Right lobe of liver (tissue), 6 donors: ENCODE data around the gene SAMHD1. TPM values are rescaled to one million over a fixed set of nuclear protein-coding genes. Genes with fewer than 3 reads are reported as not detected.
A peak's percentile ranks its signal among the peaks of the same experiment; 100 is the strongest.

ENCODE experiments used
- ATAC-seq, 4 donors: fragments of 200-7000 bp; cut with Tn5 transposase; one replicate each; pipeline ENCODE4 v1.9.1; 2020; ENCODE audit warnings: mild to moderate bottlenecking in 4 of 4, moderate library complexity in 4 of 4
- DNase-seq, 3 donors: peaks; one replicate each; pipeline ENCODE4 v3.0.0-alpha.2; 2020
- H3K27ac ChIP-seq, 3 donors: fragments of 200-600 bp; one replicate each; pipeline ENCODE4 v1.8.0; 2022
- H3K27me3 ChIP-seq, 2 donors: fragments of 200-600 bp; one replicate each; pipeline ENCODE4 v1.8.0; 2022
- H3K36me3 ChIP-seq, 4 donors: fragments of 200-600 bp; sonication (generic) in 1 of 4; one replicate each; pipeline versions ENCODE4 v1.5.1 to v1.8.0; 2017 to 2022; ENCODE audit warnings: control low read depth in 1 of 4
- H3K4me1 ChIP-seq, 4 donors: fragments of 200-600 bp; sonication (generic) in 1 of 4; one replicate each; pipeline versions ENCODE4 v1.5.1 to v1.8.0; 2017 to 2022; ENCODE audit warnings: control low read depth in 1 of 4
- H3K4me3 ChIP-seq, 3 donors: fragments of 200-600 bp; one replicate each; pipeline ENCODE4 v1.8.0; 2022
- H3K9me3 ChIP-seq, 4 donors: fragments of 200-600 bp; sonication (generic) in 1 of 4; one replicate each; pipeline versions ENCODE4 v1.5.1 to v1.8.0; 2017 to 2022; ENCODE audit warnings: control low read depth in 1 of 4
- CTCF ChIP-seq, 4 donors: fragments of 200-600 bp in 3 of 4; fragments of 450-650 bp in 1 of 4; IDR thresholded peaks; one replicate each; pipeline versions ENCODE4 v1.5.1 to v1.8.0; 2016 to 2022; ENCODE audit warnings: antibody characterized with exemption in 4 of 4, mild to moderate bottlenecking in 2 of 4
- POLR2A ChIP-seq: fragments of 450-650 bp; IDR thresholded peaks from one replicate; pipeline ENCODE4 v1.6.1; 2017; ENCODE audit warnings: antibody characterized with exemption, mild to moderate bottlenecking
- WGBS: methylation state at CpG from one replicate; pipeline ENCODE4 v1.1.6; 2018; ENCODE audit warnings: low coverage, low lambda C conversion rate; ENCODE audit not compliant: insufficient coverage; ENCODE audit errors: missing lambda C conversion rate; 5-methylcytosine and 5-hydroxymethylcytosine counted together
- intact Hi-C, 2 donors: fragments of 100-400 bp; cut with DNase I; formaldehyde crosslinking; loops; one replicate each; pipeline versions ENCODE4 v1.11.2 to v1.14.1; 2022
- total RNA-seq, 6 experiments: library from RNA; depleted of rRNA in 2 of 6; stranded (reverse); fragments of >200 nt in 2 of 6; fragmentation: NEBNext Ultra II Directional in 3 of 6; extraction: Animal tissue kit (Norgen Biotek cat#: 25700) in 3 of 6; gene quantifications; one replicate each; pipeline versions ENCODE4 v1.1.0 to v1.2.4, GENCODE V29; 2016 to 2023
- donor health status: DM: no; HTN: yes; CAD: no.
- donor health status: DM: no; HTN: no; CAD: no.
- donor health status: DM: no; HTN: no; CAD: no.
- donor health status: DM: no; HTN: yes; CAD: no.
- donor health status: DM: no; HTN: yes; CAD: no.

Gene SAMHD1
- total RNA-seq, 6 experiments from 2014 or later, result 22.6 to 40.5 (median 30.7) TPM

DNA sequence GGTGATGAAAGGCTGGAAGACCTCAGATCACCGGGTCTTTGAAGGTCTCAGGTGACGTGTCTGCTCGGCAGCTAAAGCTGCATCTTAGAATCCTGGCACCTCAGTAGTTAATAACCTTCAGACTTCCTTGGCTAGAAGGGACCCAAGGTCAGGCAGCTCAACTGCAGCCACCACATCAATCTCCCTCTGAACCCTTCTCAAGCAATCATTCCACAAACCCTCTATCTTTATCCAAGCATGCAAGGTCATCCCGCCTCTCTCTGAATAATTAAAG is 92.3 kb downstream of the SAMHD1 start:
- no peak for TF ChIP-seq POLR2A
- TF ChIP-seq CTCF (IDR thresholded peaks at IDR 0.05), result no peak
- peaks cover 0 to 4% of the 10 kb centered on the region in 2 donors for H3K27me3 ChIP-seq
- no peaks in the 10 kb centered on the region for H3K9me3 ChIP-seq
- no peaks in the 10 kb centered on the region for H3K36me3 ChIP-seq
- no peak overlapping the region for H3K27ac ChIP-seq
- peaks cover 0 to 6% (median 0%) of the 10 kb centered on the region in 4 donors for H3K4me1 ChIP-seq
- ATAC-seq (no peak), DNase-seq (no peak)
- H3K4me3 ChIP-seq, result no peak overlapping the region
- 62% methylated on average over 1 of the region's 4 CpGs for WGBS
- intact Hi-C loops, result no loop called here

GRCh38 chr20:36856691-36857635 is 94.5 kb downstream of the SAMHD1 start:
- Histone ChIP-seq H3K36me3 (no peaks in the 10 kb centered on the region), H3K4me1 (no peaks in the 10 kb centered on the region), H3K9me3 (no peaks in the 10 kb centered on the region), H3K4me3 (no peak overlapping the region), H3K27me3 (no peaks in the 10 kb centered on the region), H3K27ac (peak overlapping the region in 1 of 3 donors; percentile 34)
- DNase-seq (no peak), ATAC-seq (peak; percentile 30 to 62 (median 48))
- TF ChIP-seq POLR2A (no peak), CTCF (IDR thresholded peaks at IDR 0.05) (no peak)
- intact Hi-C loops, result no loop called here
- 60% methylated on average over 13 of the region's 17 CpGs for WGBS

DNA sequence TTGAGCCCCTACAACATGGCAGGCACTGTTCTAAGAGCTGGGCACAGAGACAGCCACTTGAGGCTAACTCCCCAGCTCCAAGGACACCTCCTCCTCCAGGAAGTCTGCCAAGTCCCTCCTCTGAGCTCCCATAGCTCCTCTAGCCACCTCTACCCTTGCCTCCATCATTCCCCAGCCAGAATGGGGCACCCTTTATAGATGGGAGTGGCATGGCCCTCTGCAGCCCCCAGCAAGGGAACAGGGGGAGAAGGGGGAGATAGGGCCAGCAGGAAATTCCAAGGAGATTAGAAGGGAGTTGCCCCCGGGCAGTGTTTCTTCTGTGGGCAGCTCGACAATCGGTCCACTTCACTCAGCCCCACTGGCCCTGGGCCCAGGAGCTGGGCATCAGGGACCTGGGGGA is 95.3 kb downstream of the SAMHD1 start:
- Histone ChIP-seq H3K9me3 (no peaks in the 10 kb centered on the region), H3K27me3 (no peaks in the 10 kb centered on the region), H3K36me3 (no peaks in the 10 kb centered on the region), H3K27ac (peak overlapping the region in 1 of 3 donors; percentile 34), H3K4me1 (no peaks in the 10 kb centered on the region), H3K4me3 (no peak overlapping the region)
- intact Hi-C loops, result no loop called here
- WGBS, result 55% methylated on average over 2 of the region's 3 CpGs
- DNase-seq, result no peak
- TF ChIP-seq CTCF (IDR thresholded peaks at IDR 0.05) (no peak), POLR2A (no peak)
- ATAC-seq, result no peak

DNA sequence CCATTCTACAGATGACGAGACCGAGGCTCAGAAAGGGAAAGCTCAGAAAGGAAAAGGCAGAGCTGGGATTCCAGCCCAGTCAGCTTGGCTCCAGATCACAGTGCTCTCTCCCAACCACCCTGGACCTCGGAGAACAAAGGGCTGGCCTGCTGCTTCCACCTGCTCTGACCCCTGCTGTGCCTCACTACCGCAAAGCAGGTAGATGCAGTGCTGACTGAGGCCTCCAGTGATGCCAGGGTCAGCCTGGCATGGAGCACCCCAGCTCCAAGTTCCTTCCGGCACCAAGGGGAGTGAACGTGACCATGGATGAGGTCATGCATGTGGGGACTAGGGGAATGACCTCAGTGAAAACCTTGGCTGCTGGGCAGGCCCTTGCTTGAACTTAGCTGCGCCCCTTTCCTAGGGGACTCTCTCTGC is 96.3 kb downstream of the SAMHD1 start:
- Histone ChIP-seq H3K4me1 (no peaks in the 10 kb centered on the region), H3K36me3 (no peaks in the 10 kb centered on the region), H3K27me3 (no peaks in the 10 kb centered on the region), H3K27ac (no peak overlapping the region), H3K4me3 (no peak overlapping the region), H3K9me3 (no peaks in the 10 kb centered on the region)
- ATAC-seq, result no peak
- TF ChIP-seq POLR2A, result no peak
- TF ChIP-seq CTCF (IDR thresholded peaks at IDR 0.05), result no peak
- intact Hi-C loops, result no loop called here
- DNase-seq, result no peak
- WGBS, result no CpG with 5 or more reads among the region's 7 CpGs
